Loucy (cell line): ENCODE data around the gene DCK.

ENCODE experiments used
- EZH2phosphoT487 ChIP-seq: fragments of 200-600 bp; IDR thresholded peaks from 2 replicates; pipeline ENCODE4 v1.6.1; 2018; ENCODE audit warnings: antibody characterized with exemption, mild to moderate bottlenecking, moderate library complexity, borderline replicate concordance
- TF ChIP-seq, protein P1 (sequence below): fragments of 200-600 bp; sonication (generic); conservative IDR thresholded peaks from 2 replicates; pipeline ENCODE4 v1.5.1; 2014; ENCODE audit warnings: mild to moderate bottlenecking, antibody characterized with exemption, low read length

GRCh38 chr4:71074452-71075299, 81.2 kb downstream of the DCK start:
- TF ChIP-seq, protein P1, sequence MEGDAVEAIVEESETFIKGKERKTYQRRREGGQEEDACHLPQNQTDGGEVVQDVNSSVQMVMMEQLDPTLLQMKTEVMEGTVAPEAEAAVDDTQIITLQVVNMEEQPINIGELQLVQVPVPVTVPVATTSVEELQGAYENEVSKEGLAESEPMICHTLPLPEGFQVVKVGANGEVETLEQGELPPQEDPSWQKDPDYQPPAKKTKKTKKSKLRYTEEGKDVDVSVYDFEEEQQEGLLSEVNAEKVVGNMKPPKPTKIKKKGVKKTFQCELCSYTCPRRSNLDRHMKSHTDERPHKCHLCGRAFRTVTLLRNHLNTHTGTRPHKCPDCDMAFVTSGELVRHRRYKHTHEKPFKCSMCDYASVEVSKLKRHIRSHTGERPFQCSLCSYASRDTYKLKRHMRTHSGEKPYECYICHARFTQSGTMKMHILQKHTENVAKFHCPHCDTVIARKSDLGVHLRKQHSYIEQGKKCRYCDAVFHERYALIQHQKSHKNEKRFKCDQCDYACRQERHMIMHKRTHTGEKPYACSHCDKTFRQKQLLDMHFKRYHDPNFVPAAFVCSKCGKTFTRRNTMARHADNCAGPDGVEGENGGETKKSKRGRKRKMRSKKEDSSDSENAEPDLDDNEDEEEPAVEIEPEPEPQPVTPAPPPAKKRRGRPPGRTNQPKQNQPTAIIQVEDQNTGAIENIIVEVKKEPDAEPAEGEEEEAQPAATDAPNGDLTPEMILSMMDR: no peak
- no peak for TF ChIP-seq EZH2phosphoT487
